HCT116 (cell line): Measurements from ENCODE around the gene SLFN12.

Experiments
- ATF3 ChIP-seq: IDR thresholded peaks from 2 replicates; pipeline ENCODE4 v1.6.1; 2012
- CTCF ChIP-seq, 3 experiments: fragments of 200-600 bp in 1 of 3; sonication (generic) in 1 of 3; IDR thresholded peaks in 2 of 3; conservative IDR thresholded peaks in 1 of 3; 2 replicates each; pipeline ENCODE4 v1.5.1; 2012 to 2017; ENCODE audit warnings: low read depth in 2 of 3, low read length in 2 of 3, antibody characterized with exemption in 1 of 3, borderline replicate concordance in 1 of 3, control low read depth in 1 of 3, mild to moderate bottlenecking in 1 of 3, mixed read lengths in 1 of 3, mixed run types in 1 of 3, moderate library complexity in 1 of 3; ENCODE audit not compliant: insufficient read depth in 1 of 3
- EGR1 ChIP-seq: IDR thresholded peaks from 2 replicates; pipeline ENCODE4 v1.6.1; 2012; ENCODE audit warnings: low read depth
- EZH2 ChIP-seq: fragments of 200-600 bp; sonication (generic); IDR thresholded peaks from 2 replicates; pipeline ENCODE4 v1.6.1; 2017; ENCODE audit warnings: antibody characterized with exemption, mixed run types
- POLR2A ChIP-seq: IDR thresholded peaks from 2 replicates; pipeline ENCODE4 v1.7.0; 2011; ENCODE audit warnings: borderline replicate concordance; ENCODE audit not compliant: insufficient read depth, insufficient read length; ENCODE audit errors: extremely low read depth
- POLR2AphosphoS5 ChIP-seq: IDR thresholded peaks from 2 replicates; pipeline ENCODE4 v1.6.1; 2011; ENCODE audit warnings: mild to moderate bottlenecking, low read depth, low read length, moderate library complexity
- RAD21 ChIP-seq: IDR thresholded peaks from 2 replicates; pipeline ENCODE4 v1.6.1; 2012; ENCODE audit warnings: low read depth, mild to moderate bottlenecking
- REST ChIP-seq: IDR thresholded peaks from 2 replicates; pipeline ENCODE4 v1.6.1; 2012; ENCODE audit warnings: low read depth
- SP1 ChIP-seq: IDR thresholded peaks from 2 replicates; pipeline ENCODE4 v1.6.1; 2012; ENCODE audit warnings: low read depth
- ZBTB33 ChIP-seq: IDR thresholded peaks from 2 replicates; pipeline ENCODE4 v1.6.1; 2011; ENCODE audit warnings: mild to moderate bottlenecking, low read length, moderate library complexity; ENCODE audit not compliant: insufficient replicate concordance; ENCODE audit errors: extremely low read depth
- ZNF274 ChIP-seq: fragments of 200-500 bp; sonication (Bioruptor generic); IDR thresholded peaks from 2 replicates; pipeline ENCODE4 v1.6.1; 2014; ENCODE audit warnings: mild to moderate bottlenecking, low read depth, low read length, inconsistent platforms

GRCh38 chr17:35448899-35449227 lies 16.6 kb upstream of the SLFN12 start:
- TF ChIP-seq CTCF (IDR thresholded peaks at IDR 0.05 in 2 of 3, conservative IDR thresholded peaks at IDR 0.05 in 1 of 3; ENCODE audit: borderline replicate concordance in 1 of 3, insufficient read depth in 1 of 3, low read depth in 2 of 3, low read length in 2 of 3) (no peak), ZNF274 (no peak), POLR2A (no peak), REST (no peak), SP1 (no peak), ZBTB33 (no peak), POLR2AphosphoS5 (no peak), RAD21 (no peak), EZH2 (no peak), ATF3 (no peak), EGR1 (no peak)
